Sigmoid colon (tissue), 7 donors: ENCODE measurements around the gene COL4A2. TPM values are rescaled to one million over a fixed set of nuclear protein-coding genes. Genes with fewer than 3 reads are reported as not detected.
A peak's percentile ranks its signal among the peaks of the same experiment; 100 is the strongest.

Experiments used
- DNase-seq: peaks from one replicate; pipeline ENCODE4 v3.0.0-alpha.2; 2019
- H3K27ac ChIP-seq, 4 donors: fragments of 200-600 bp; sonication (generic); one replicate each; pipeline ENCODE4 v1.5.1; 2016 to 2019; ENCODE audit warnings: mild to moderate bottlenecking in 1 of 4
- H3K27me3 ChIP-seq, 3 donors: fragments of 200-600 bp; sonication (generic); one replicate each; pipeline ENCODE4 v1.5.1; 2019; ENCODE audit warnings: mild to moderate bottlenecking in 1 of 3
- H3K36me3 ChIP-seq, 4 donors: fragments of 200-600 bp; sonication (generic); one replicate each; pipeline ENCODE4 v1.5.1; 2016 to 2019
- H3K4me1 ChIP-seq, 4 donors: fragments of 200-600 bp; sonication (generic); one replicate each; pipeline ENCODE4 v1.5.1; 2017 to 2019
- H3K4me3 ChIP-seq, 4 donors: fragments of 200-600 bp; sonication (generic); one replicate each; pipeline ENCODE4 v1.5.1; 2017 to 2019; ENCODE audit warnings: mild to moderate bottlenecking in 2 of 4, moderate library complexity in 1 of 4
- H3K9me3 ChIP-seq, 4 donors: fragments of 200-600 bp in 3 of 4; sonication (generic) in 3 of 4; one replicate each; pipeline versions ENCODE4 v1.5.1 to v1.6.1; 2013 to 2019
- CTCF ChIP-seq, 4 experiments: fragments of 450-650 bp in 3 of 4; fragments of 200-600 bp in 1 of 4; IDR thresholded peaks; one replicate each; pipeline ENCODE4 v1.5.1; 2016 to 2019; ENCODE audit warnings: antibody characterized with exemption in 4 of 4, mild to moderate bottlenecking in 3 of 4, moderate library complexity in 2 of 4
- EP300 ChIP-seq, 4 donors: sonication (generic); formaldehyde crosslinking; IDR thresholded peaks; one replicate each; pipeline ENCODE4 v1.6.1; 2017; ENCODE audit warnings: antibody characterized with exemption in 4 of 4
- POLR2A ChIP-seq, 2 donors: fragments of 450-650 bp; IDR thresholded peaks; one replicate each; pipeline ENCODE4 v1.6.1; 2016; ENCODE audit warnings: antibody characterized with exemption in 2 of 2, mild to moderate bottlenecking in 2 of 2, moderate library complexity in 2 of 2
- POLR2AphosphoS5 ChIP-seq, 4 donors: sonication (generic); formaldehyde crosslinking; IDR thresholded peaks; one replicate each; pipeline ENCODE4 v1.6.1; 2017; ENCODE audit warnings: antibody characterized with exemption in 4 of 4
- WGBS, 2 donors: extraction: QIAGEN DNeasy Blood & Tissue Kit; methylation state at CpG; one replicate each; pipeline ENCODE4 v1.1.7; 2013; 5-methylcytosine and 5-hydroxymethylcytosine counted together
- intact Hi-C: fragments of 100-400 bp; cut with DNase I; formaldehyde crosslinking; loops from one replicate; pipeline ENCODE4 v1.15.1; 2023
- polyA plus RNA-seq, 3 donors: library from polyadenylated mRNA; stranded (reverse); fragments of 200-250 nt; gene quantifications; one replicate each; pipeline ENCODE4 v1.2.3, GENCODE V29; 2013
- total RNA-seq, 4 donors: library from RNA; depleted of rRNA; stranded (reverse); fragments of >200 nt; gene quantifications; one replicate each; pipeline ENCODE4 v1.1.0, GENCODE V29; 2016
- donor health status: healthy with polysubstance abuse.
- donor health status: Bipolar disorder and iron deficiency.
- donor health status: healthy.

COL4A2 gene
- total and polyA plus RNA-seq, 7 donors = 24.0 to 1,039 (median 306) TPM

- intact Hi-C loops = no loop called here
- Histone ChIP-seq H3K27me3 (no peaks in the 10 kb centered on the region), H3K27ac (peak overlapping the region; percentile 61 to 85 (median 72)), H3K36me3 (no peaks in the 10 kb centered on the region), H3K4me3 (no peak overlapping the region), H3K4me1 (peaks cover 0 to 56% (median 34%) of the 10 kb centered on the region in 4 donors), H3K9me3 (no peaks in the 10 kb centered on the region)
- peak; percentile 57 for DNase-seq
- 32 to 54% methylated on average over 4 of the region's 4 CpGs for WGBS, 2 donors
- no peak for TF ChIP-seq EP300 (IDR thresholded peaks at IDR 0.05)
- TF ChIP-seq POLR2AphosphoS5 (IDR thresholded peaks at IDR 0.05) = peak in 1 of 4 donors; percentile 6
These were observed 234.4 kb downstream of the COL4A2 start for GRCh38 chr13:110541526-110541920.

GRCh38 chr13:110542169-110542796 is 235.2 kb downstream of the COL4A2 start:
- H3K27me3 ChIP-seq = no peaks in the 10 kb centered on the region
- peaks cover 0 to 61% (median 38%) of the 10 kb centered on the region in 4 donors for H3K4me1 ChIP-seq
- TF ChIP-seq POLR2A (IDR thresholded peaks at IDR 0.05) (no peak), POLR2AphosphoS5 (IDR thresholded peaks at IDR 0.05) (peak in 2 of 4 donors; percentile 58 to 74)
- no peak for DNase-seq
- 78 to 82% methylated on average over 6 of the region's 6 CpGs for WGBS, 2 donors
- no peaks in the 10 kb centered on the region for H3K36me3 ChIP-seq
- intact Hi-C loops = no loop called here
- no peak overlapping the region for H3K4me3 ChIP-seq
- H3K9me3 ChIP-seq = no peaks in the 10 kb centered on the region
- peak overlapping the region; percentile 61 to 85 (median 72) for H3K27ac ChIP-seq

GRCh38 chr13:110546378-110546777 is 239.3 kb downstream of the COL4A2 start:
- no peak overlapping the region for H3K4me3 ChIP-seq
- no peaks in the 10 kb centered on the region for H3K27me3 ChIP-seq
- intact Hi-C loops = no loop called here
- no peaks in the 10 kb centered on the region for H3K36me3 ChIP-seq
- H3K27ac ChIP-seq = peak overlapping the region; percentile 50 to 62 (median 58)
- DNase-seq = peak; percentile 49
- H3K9me3 ChIP-seq = no peaks in the 10 kb centered on the region
- TF ChIP-seq POLR2AphosphoS5 (IDR thresholded peaks at IDR 0.05) = no peak
- no peak for TF ChIP-seq EP300 (IDR thresholded peaks at IDR 0.05)
- TF ChIP-seq CTCF (IDR thresholded peaks at IDR 0.05) = no peak
- no peak for TF ChIP-seq POLR2A (IDR thresholded peaks at IDR 0.05)
- H3K4me1 ChIP-seq = peaks cover 0 to 55% (median 32%) of the 10 kb centered on the region in 4 donors
- 88 to 94% methylated on average over 4 of the region's 4 CpGs for whole genome bisulfite sequencing, 2 donors

GRCh38 chr13:110546926-110547325 is 239.8 kb downstream of the COL4A2 start:
- WGBS, 2 donors = 19 to 75% methylated on average over 14 of the region's 14 CpGs
- Histone ChIP-seq H3K27ac (peak overlapping the region; percentile 50 to 62 (median 58)), H3K4me1 (peaks cover 0 to 51% (median 27%) of the 10 kb centered on the region in 4 donors), H3K9me3 (no peaks in the 10 kb centered on the region), H3K4me3 (no peak overlapping the region), H3K36me3 (no peaks in the 10 kb centered on the region), H3K27me3 (no peaks in the 10 kb centered on the region)
- intact Hi-C loops = no loop called here
- peak; percentile 94 for DNase-seq
- TF ChIP-seq CTCF (IDR thresholded peaks at IDR 0.05) = no peak
- peak in 1 of 4 donors; percentile 43 for TF ChIP-seq EP300 (IDR thresholded peaks at IDR 0.05)
- no peak for TF ChIP-seq POLR2A (IDR thresholded peaks at IDR 0.05)
- TF ChIP-seq POLR2AphosphoS5 (IDR thresholded peaks at IDR 0.05) = peak; percentile 29 to 59 (median 54)

GRCh38 chr13:110548891-110549794 is 242.1 kb downstream of the COL4A2 start:
- WGBS, 2 donors = 80 to 83% methylated on average over 7 of the region's 7 CpGs
- DNase-seq = no peak
- Histone ChIP-seq H3K36me3 (no peaks in the 10 kb centered on the region), H3K9me3 (no peaks in the 10 kb centered on the region), H3K27me3 (no peaks in the 10 kb centered on the region), H3K4me3 (no peak overlapping the region), H3K4me1 (peaks cover 0 to 32% (median 14%) of the 10 kb centered on the region in 4 donors), H3K27ac (peak overlapping the region in 1 of 4 donors; percentile 1)
- no peak for TF ChIP-seq CTCF (IDR thresholded peaks at IDR 0.05)
- TF ChIP-seq POLR2AphosphoS5 (IDR thresholded peaks at IDR 0.05) = no peak
- no peak for TF ChIP-seq POLR2A (IDR thresholded peaks at IDR 0.05)
- no peak for TF ChIP-seq EP300 (IDR thresholded peaks at IDR 0.05)
- intact Hi-C loops = no loop called here
